AG04450 (cell line): ENCODE data around the gene ERO1B. TPM values are rescaled to one million over a fixed set of nuclear protein-coding genes. Genes with fewer than 3 reads are reported as not detected.

ENCODE experiments used
- CTCF ChIA-PET: fragments of 300-600, 350-600 bp; formaldehyde crosslinking; extraction: SDS; loops from one replicate; lab custom pipeline; 2022; ENCODE audit warnings: antibody characterized with exemption, inconsistent platforms; lab: Charles Lee
- POLR2A ChIA-PET: fragments of 350-600 bp; formaldehyde crosslinking; extraction: SDS; loops from one replicate; lab custom pipeline; 2021; ENCODE audit warnings: antibody characterized with exemption, inconsistent platforms; lab: Yijun Ruan, JAX
- DNase-seq: peaks from one replicate; pipeline ENCODE4 v3.0.0-alpha.2; 2011; ENCODE audit warnings: low read depth, low spot score
- H3K27ac ChIP-seq: one replicate; pipeline ENCODE4 v1.5.1; 2012; ENCODE audit warnings: low read depth, low read length, control low read depth
- H3K27me3 ChIP-seq: one replicate; pipeline ENCODE4 v1.6.0; 2012; ENCODE audit warnings: low read length; ENCODE audit not compliant: control insufficient read depth, insufficient read depth
- H3K4me3 ChIP-seq: 2 replicates; pipeline ENCODE4 v1.5.1; 2011; ENCODE audit warnings: mild to moderate bottlenecking, low read depth, low read length, control low read depth
- H3K9me3 ChIP-seq: 2 replicates; pipeline ENCODE4 v1.5.1; 2012; ENCODE audit warnings: low read length; ENCODE audit not compliant: control insufficient read depth, insufficient read depth
- CTCF ChIP-seq: IDR thresholded peaks from 2 replicates; pipeline ENCODE4 v1.5.1; 2011; ENCODE audit warnings: low read depth, low read length, control low read depth, inconsistent platforms
- polyA plus RNA-seq: library from polyadenylated mRNA; depleted of rRNA; stranded (reverse); fragments of >200 nt; gene quantifications from 2 replicates; pipeline ENCODE4 v1.2.3, GENCODE V29; 2011

ERO1B gene
- polyA plus RNA-seq, 1 experiment = 2.2 TPM

GRCh38 chr1:236207121-236207520, 74.6 kb downstream of the ERO1B start:
- DNase-seq = no peak
- no peak overlapping the region for H3K4me3 ChIP-seq
- CTCF ChIA-PET = interaction anchor here (0.5 kb wide), 1 partner anchor 260 kb away, joined by 3 read pairs; no protein-coding TSS in a partner anchor
- H3K27ac ChIP-seq = no peak overlapping the region
- H3K27me3 ChIP-seq = no peaks in the 10 kb centered on the region
- POLR2A ChIA-PET = no interaction called here
- no peak for TF ChIP-seq CTCF
- peaks cover 4% of the 10 kb centered on the region for H3K9me3 ChIP-seq

- no peak for DNase-seq
- POLR2A ChIA-PET = no interaction called here
- H3K4me3 ChIP-seq = no peak overlapping the region
- no peaks in the 10 kb centered on the region for H3K27me3 ChIP-seq
- peaks cover 8% of the 10 kb centered on the region for H3K9me3 ChIP-seq
- CTCF ChIA-PET = interaction anchor here (0.5 kb wide), 1 partner anchor 261 kb away, joined by 3 read pairs; no protein-coding TSS in a partner anchor
- no peak overlapping the region for H3K27ac ChIP-seq
- TF ChIP-seq CTCF = no peak
These were observed 75.2 kb downstream of the ERO1B start for GRCh38 chr1:236206548-236206947.

GRCh38 chr1:236204656-236205055, 77.1 kb downstream of the ERO1B start:
- no peak overlapping the region for H3K4me3 ChIP-seq
- ChIA-PET CTCF (no interaction called here), POLR2A (no interaction called here)
- DNase-seq = no peak
- no peaks in the 10 kb centered on the region for H3K27me3 ChIP-seq
- peaks cover 8% of the 10 kb centered on the region for H3K9me3 ChIP-seq
- no peak overlapping the region for H3K27ac ChIP-seq
- TF ChIP-seq CTCF = no peak

- H3K9me3 ChIP-seq = peaks cover 8% of the 10 kb centered on the region
- CTCF ChIA-PET = no interaction called here
- DNase-seq = no peak
- H3K4me3 ChIP-seq = no peak overlapping the region
- H3K27ac ChIP-seq = no peak overlapping the region
- H3K27me3 ChIP-seq = no peaks in the 10 kb centered on the region
- TF ChIP-seq CTCF = no peak
- POLR2A ChIA-PET = no interaction called here
These were observed 77.7 kb downstream of the ERO1B start for GRCh38 chr1:236204039-236204438.

- POLR2A ChIA-PET = no interaction called here
- CTCF ChIA-PET = no interaction called here
- Histone ChIP-seq H3K27me3 (no peaks in the 10 kb centered on the region), H3K27ac (no peak overlapping the region), H3K9me3 (peaks cover 8% of the 10 kb centered on the region), H3K4me3 (no peak overlapping the region)
- DNase-seq = no peak
- TF ChIP-seq CTCF = no peak
These were observed 80.0 kb downstream of the ERO1B start for GRCh38 chr1:236201786-236202185.
